ENCODE data around the gene TRMT11.

- TF ChIP-seq CTCF (IDR thresholded peaks at IDR 0.05) (no peak), POLR2A (IDR thresholded peaks at IDR 0.05) (no peak), EP300 (IDR thresholded peaks at IDR 0.05) (no peak), POLR2AphosphoS5 (IDR thresholded peaks at IDR 0.05) (no peak)
Measured at GRCh38 chr6:126056355-126057004, 70.1 kb downstream of the TRMT11 start.
